ENCODE data around the gene VAT1L. TPM values are rescaled to one million over a fixed set of nuclear protein-coding genes. Genes with fewer than 3 reads are reported as not detected.

The VAT1L gene
- total RNA-seq, 6 experiments from 2014 or later = not detected

GRCh38 chr16:77961814-77962213 lies 173.4 kb downstream of the VAT1L start:
- Mint-ChIP-seq H3K27me3 (ENCODE audit: insufficient read depth) (no peaks in the 10 kb centered on the region; the same call in 1 of the 2 replicates), H3K36me3 (ENCODE audit: low read depth) (peaks cover 8% of the 10 kb centered on the region), H3K4me3 (no peak overlapping the region), H3K4me1 (ENCODE audit: low read depth) (no peaks in the 10 kb centered on the region), H3K9me3 (peaks cover 34% of the 10 kb centered on the region), H3K27ac (no peak overlapping the region)
- no peak for DNase-seq
- no peak for TF ChIP-seq CTCF (IDR thresholded peaks at IDR 0.05)

- DNase-seq = no peak
- TF ChIP-seq CTCF (IDR thresholded peaks at IDR 0.05) = no peak
- Mint-ChIP-seq H3K27me3 (ENCODE audit: insufficient read depth) (no peaks in the 10 kb centered on the region; the same call in 1 of the 2 replicates), H3K27ac (no peak overlapping the region), H3K4me3 (no peak overlapping the region), H3K9me3 (peaks cover 33% of the 10 kb centered on the region), H3K4me1 (ENCODE audit: low read depth) (no peaks in the 10 kb centered on the region), H3K36me3 (ENCODE audit: low read depth) (peaks cover 8% of the 10 kb centered on the region)
Observed at GRCh38 chr16:77962689-77963088, 174.3 kb downstream of the VAT1L start.

- Mint-ChIP-seq H3K4me1 (ENCODE audit: low read depth) (no peaks in the 10 kb centered on the region), H3K9me3 (peaks cover 27% of the 10 kb centered on the region), H3K4me3 (no peak overlapping the region), H3K36me3 (ENCODE audit: low read depth) (peaks cover 8% of the 10 kb centered on the region), H3K27ac (no peak overlapping the region), H3K27me3 (ENCODE audit: insufficient read depth) (no peaks in the 10 kb centered on the region; the same call in 1 of the 2 replicates)
- DNase-seq = no peak
- no peak for TF ChIP-seq CTCF (IDR thresholded peaks at IDR 0.05)
Observed at GRCh38 chr16:77963185-77964044, 175.1 kb downstream of the VAT1L start.

- Mint-ChIP-seq H3K27ac (no peak overlapping the region), H3K4me1 (ENCODE audit: low read depth) (no peaks in the 10 kb centered on the region), H3K9me3 (peaks cover 18% of the 10 kb centered on the region), H3K27me3 (ENCODE audit: insufficient read depth) (no peaks in the 10 kb centered on the region; the same call in 1 of the 2 replicates), H3K4me3 (no peak overlapping the region), H3K36me3 (ENCODE audit: low read depth) (peaks cover 8% of the 10 kb centered on the region)
- TF ChIP-seq CTCF (IDR thresholded peaks at IDR 0.05) = no peak
- no peak for DNase-seq
Observed at GRCh38 chr16:77965346-77965745, 177.0 kb downstream of the VAT1L start.

GRCh38 chr16:77967054-77967904 lies 178.9 kb downstream of the VAT1L start:
- Mint-ChIP-seq H3K9me3 (peaks cover 11% of the 10 kb centered on the region), H3K4me1 (ENCODE audit: low read depth) (no peaks in the 10 kb centered on the region), H3K4me3 (no peak overlapping the region), H3K27ac (no peak overlapping the region), H3K36me3 (ENCODE audit: low read depth) (peaks cover 4% of the 10 kb centered on the region), H3K27me3 (ENCODE audit: insufficient read depth) (no peaks in the 10 kb centered on the region; the same call in 1 of the 2 replicates)
- DNase-seq = no peak
- TF ChIP-seq CTCF (IDR thresholded peaks at IDR 0.05) = no peak

All from HFFc6 (cell line).